Muscle of back (tissue), 11 donors: ENCODE results near the gene MGRN1. TPM values are rescaled to one million over a fixed set of nuclear protein-coding genes. Genes with fewer than 3 reads are reported as not detected.

Experiments used
- DNase-seq, 3 donors: peaks; one replicate each; pipeline versions ENCODE4 v3.0.0 to v3.0.0-alpha.2; 2013
- polyA plus RNA-seq, 10 donors: library from polyadenylated mRNA; unstranded; fragments of 120-200 nt; gene quantifications; one replicate each; pipeline ENCODE4 v1.2.1, GENCODE V29; 2013; ENCODE audit not compliant: insufficient read length in 10 of 10

MGRN1 gene
- polyA plus RNA-seq, 10 donors = 30.9 to 42.7 (median 36.9) TPM

DNA sequence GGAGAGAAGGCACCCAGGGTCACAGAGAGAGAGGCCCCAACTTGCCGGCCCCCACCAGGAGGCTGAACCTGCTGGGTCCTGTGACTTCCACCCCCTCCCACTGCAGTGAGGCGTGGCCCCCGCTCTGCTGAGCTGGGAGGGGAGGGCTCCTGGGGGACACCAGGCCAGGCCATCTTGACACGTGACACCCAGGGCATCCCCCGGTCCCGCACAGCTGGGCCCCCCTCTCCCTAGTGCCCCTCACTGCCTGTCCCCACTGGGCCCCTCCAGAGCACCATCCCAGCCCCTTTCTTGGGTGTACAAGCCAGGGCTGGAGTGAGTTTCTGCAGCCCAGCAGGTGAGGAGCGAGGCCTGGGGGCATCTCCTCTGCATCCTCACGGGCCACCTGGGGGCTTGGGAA lies 22.3 kb upstream of the MGRN1 start:
- no peak for DNase-seq

GRCh38 chr16:4603624-4604170 lies 20.9 kb upstream of the MGRN1 start:
- DNase-seq = no peak

- DNase-seq = no peak
Measured at GRCh38 chr16:4604401-4604800, 20.2 kb upstream of the MGRN1 start.

DNA sequence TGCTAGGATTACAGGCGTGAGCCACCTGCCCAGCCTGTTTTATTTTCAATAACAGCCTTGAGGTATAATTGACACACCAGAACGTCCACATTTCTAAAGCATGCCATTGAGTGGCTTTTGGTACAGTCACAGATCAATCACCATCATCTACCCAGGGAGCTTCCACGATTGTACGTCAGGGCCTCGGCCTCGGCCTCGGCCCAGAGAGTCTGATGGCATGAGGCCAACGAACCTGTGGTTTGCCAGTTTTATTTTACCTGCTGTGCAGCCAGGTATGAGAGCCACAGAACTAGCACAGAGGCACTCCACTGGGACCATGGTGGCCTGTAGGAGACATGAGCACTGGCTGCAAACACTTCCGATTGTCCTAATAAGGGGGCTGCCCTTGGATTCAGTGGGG lies 18.3 kb upstream of the MGRN1 start:
- no peak for DNase-seq

DNA sequence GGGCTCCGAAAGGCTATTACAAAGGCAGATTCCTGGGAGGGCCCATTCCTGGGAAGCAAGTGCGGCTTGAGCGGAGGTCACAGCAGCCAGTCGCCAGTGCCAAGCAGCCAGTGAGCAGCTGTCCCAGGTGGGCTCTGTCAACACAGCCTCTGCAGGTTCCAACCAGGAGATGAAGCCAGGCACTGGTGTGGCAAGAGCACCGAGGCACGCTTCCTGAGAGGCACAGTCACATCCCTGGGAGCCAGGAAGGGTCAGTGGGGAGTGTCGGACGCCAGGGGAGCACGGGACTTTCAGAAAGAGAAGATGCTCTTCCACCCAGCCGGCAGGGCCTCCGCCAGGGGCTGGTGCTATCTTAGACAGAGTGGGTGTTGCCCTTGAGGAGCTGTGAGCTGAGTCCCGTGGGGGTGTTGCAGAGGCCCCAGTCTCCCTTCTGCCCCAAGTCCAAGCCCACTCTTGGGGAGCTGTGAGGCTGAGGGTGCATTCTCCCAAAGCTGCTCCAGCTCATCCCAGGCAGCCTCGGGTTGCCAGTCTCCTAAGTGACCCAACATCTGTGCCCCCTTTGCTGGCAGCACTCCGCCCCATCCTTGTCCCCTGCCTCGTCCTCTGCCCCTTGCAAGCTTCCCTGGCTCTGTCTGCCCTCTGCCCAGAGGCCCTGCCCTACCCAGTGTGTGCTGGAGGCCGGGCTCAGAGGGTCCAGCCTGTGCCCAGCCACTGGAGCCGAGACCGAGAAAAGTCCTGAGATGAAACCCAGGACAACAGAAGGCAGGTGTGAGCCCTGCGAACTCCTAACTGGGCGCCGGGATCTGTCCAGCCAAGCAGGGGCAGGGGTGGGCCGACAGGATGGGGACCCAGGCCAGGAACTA lies 16.6 kb upstream of the MGRN1 start:
- DNase-seq = no peak

- no peak for DNase-seq
Measured at GRCh38 chr16:4608704-4608980, 16.0 kb upstream of the MGRN1 start.

GRCh38 chr16:4609200-4610010 lies 15.2 kb upstream of the MGRN1 start:
- no peak for DNase-seq

- DNase-seq = no peak
Measured at GRCh38 chr16:4610011-4611005, 14.3 kb upstream of the MGRN1 start.

GRCh38 chr16:4611337-4612021 lies 13.1 kb upstream of the MGRN1 start:
- no peak for DNase-seq

DNA sequence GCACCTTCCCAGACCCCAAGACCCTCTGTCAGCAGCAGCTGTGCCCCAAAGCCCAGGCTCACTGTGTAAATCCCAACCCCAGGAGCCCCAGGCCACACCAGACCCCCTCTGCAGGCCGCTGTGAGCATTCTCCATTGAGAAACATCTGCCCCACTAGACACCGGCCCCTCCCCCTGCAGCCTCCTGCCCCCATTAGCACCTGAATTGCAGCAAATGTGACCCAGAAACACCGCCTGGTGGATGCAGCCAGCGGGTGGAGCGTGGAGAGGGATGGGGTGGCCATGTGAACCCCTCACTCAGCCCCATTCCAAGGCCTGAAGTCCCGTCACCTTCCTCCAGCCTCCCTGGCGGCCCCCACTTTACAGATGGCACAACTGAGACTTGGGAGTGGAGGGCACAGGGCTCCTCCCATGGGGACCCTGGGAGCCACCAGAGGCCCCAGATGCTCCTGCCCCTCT lies 12.1 kb upstream of the MGRN1 start:
- DNase-seq = no peak

DNA sequence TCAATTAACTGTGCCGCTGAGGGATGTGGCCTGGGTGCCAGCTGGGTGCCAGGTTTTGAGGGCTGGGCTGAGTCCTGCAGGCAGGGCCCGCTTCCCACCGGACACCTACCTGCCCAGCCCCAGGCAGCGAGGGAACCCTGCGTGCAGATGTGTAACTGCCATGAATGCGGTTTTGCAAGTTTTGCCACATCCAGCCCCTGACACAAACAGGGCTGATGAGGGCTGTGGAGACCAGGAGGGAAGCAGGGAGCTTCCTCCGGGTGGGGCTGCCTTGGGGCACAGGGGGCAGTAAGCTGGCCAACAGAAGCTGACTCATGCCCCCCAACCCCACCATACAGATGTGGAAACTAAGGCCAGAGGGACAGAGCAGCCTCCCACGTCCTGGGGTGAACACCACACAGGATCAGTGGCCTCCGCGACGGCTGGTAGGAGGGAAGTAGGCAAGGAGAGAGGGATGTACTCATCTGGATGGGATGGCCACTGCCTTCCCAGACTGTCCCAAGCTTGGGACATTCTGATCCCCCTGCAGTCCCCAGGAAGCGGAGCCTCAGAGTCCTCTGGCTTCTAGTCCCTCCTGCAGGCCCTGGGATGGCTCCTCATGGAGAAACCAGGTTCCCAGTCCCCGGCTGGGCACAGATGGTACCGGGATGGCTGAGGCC lies 11.5 kb upstream of the MGRN1 start:
- DNase-seq = no peak

DNA sequence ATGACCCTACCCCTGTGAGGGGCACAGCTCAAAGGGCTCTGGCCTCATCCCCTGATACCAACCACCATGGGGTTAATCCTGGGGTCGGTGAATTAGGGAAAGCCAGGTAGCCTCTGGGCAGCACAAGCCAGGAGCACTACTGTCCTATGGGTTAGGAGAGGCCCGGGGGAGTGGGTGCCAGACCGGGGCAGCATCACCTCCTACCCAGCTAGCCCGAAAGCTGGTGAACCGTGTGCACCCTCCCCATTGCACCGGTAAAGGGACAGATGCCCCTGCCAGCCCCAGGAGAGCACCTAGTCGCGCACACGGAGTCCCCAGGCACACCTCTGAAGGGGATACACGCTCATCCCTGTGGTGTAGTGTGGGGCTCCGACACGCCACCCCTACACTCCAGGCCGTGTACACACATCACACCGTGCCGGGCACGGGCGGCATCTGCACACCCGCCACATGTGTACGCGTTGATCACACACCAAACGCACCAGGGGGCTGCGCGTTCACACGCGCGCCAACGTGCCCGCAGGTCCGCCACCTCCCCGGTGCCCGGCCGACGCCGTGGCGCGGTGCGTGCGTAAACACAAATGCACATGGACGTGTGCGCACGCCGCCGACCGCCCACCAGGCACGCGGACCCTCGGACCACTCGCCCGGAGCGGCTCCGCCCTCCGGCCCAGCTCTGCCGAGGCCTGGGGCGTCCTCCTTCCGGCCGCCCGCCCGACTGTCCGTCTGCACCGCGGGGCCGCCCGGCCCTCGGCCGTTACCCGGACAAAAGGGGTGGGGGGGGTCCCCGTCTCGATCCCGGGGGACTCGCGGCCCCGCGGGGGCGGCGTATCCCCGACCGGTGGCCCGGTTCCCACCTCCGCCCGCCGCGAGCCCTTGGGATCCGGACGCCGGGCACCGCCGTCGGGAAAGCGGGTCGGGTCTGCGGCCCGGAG lies 10.7 kb upstream of the MGRN1 start:
- peak in 1 of 3 donors; percentile 70 for DNase-seq

GRCh38 chr16:4614571-4615383 lies 9.8 kb upstream of the MGRN1 start, which contains the start of gene UBALD1:
UBALD1 (minus strand) TSS chr16:4614888; CDS start chr16:4614797, 91 bp downstream.
- DNase-seq = peak; percentile 84 to 91 (median 85)

GRCh38 chr16:4615384-4616046 lies 9.1 kb upstream of the MGRN1 start:
- DNase-seq = peak in 1 of 3 donors; percentile 42

DNA sequence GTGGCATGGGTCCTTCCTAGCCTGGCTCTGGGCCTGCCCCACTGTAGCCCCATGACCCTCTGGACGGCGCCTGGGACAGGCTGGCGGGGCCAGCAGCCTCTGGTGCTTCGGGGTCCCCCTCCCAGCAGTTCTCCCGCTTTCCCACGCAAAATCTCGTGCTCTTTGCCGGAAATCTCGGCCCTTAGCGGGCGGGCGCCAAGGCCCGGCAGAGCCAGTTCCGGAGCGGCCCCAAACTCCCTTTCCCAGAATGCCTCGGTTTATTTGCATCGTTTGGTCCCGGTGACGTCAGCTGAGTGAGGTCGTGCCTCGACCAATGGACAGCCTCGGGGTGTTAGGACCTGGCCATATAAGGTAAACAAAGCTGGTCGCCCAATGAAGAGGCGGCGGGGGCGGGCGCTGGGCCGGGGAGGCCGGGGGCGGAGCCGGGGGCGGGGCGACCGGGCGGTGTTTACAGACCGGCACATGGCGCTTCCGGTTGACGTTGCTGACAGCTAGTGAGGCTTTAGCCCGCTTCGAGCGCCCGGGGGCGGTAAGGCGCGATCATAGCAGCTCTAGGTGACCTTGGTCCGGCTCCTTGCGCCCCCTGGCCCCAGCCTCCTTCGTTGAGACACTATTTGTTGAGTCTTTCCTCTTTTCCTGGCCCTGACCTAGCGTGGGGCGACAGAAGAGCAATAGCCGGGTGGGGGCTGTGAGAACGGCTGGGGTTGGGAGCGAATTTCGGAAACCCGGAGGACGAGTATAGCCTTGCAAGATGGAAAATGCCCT lies 8.4 kb upstream of the MGRN1 start:
- DNase-seq = peak; percentile 100

DNA sequence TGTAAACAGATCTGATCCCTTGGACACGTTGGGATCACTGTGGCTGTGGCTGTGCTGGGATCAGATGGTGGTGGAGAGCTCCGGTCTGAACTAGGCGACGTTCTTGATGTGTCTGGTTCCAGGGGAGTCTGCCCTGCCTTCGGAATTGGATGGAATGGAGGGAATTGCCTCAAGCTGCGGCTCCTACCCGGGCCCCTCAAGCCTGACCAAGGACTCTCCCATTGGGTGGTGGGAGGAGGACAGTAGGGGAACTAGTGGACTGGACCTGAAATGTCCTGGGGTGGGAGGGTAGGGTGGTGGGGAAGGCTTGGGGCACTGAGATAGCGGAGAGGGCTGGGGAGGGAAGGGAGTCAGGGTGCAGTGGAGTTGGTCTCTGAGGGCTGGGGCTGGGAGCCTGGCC lies 6.7 kb upstream of the MGRN1 start:
- no peak for DNase-seq
